Pericardium fibroblast (primary cell): ENCODE data around the gene RPL13A. TPM values are rescaled to one million over a fixed set of nuclear protein-coding genes. Genes with fewer than 3 reads are reported as not detected.

Experiments used
- total RNA-seq: library from RNA; depleted of rRNA; stranded (reverse); fragments of >200 nt; gene quantifications from 2 replicates; pipeline ENCODE4 v1.2.3, GENCODE V29; 2015

The RPL13A gene
- 4,979 and 5,980 TPM in 2 replicates for total RNA-seq

GRCh38 chr19:49487277-49488045 is at the start of gene RPL13A:
TSS of gene RPL13A (plus strand) at chr19:49487608. CDS start at chr19:49487630, 22 bp downstream.

DNA sequence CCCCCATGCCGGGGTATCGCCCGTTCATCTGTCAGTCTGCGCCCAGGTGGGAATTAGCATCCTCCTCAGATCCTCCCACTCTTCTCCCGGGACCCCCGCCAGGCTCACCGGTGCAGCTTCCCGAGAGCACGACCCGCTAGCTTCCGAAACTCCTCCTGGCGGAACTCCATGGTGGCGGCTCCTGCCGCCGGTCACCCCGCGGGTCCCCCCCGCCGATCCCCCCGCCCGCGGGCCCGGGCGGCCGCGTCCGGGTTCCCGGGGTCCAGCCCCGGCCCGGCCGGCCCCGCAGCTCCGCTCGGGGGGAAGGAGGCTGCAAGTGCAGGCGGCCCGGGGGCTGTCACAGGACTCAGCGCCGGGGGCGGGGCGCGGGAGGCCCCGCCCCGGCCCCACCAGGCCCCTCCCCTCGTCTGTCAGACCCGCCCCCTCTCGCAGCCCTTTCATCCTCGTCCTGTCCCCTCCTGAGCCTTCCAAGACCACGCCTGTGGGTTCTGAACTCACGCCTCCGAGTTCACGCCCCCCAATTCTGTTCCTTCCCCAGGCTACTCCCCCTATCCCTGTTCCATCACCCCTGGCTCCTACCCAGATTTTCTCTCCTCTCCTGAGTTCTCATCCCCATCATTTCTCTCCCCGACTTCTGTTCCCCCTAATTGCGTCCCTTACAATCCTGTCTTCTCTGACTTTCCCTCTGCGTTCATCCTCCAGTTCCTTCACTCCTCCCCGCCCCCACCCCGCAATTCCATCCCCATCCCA is 46.0 kb upstream of the RPL13A start, which contains the start of gene SLC17A7:
TSS of gene SLC17A7 (minus strand) at position 318 of the 750 bp plus-strand sequence. CDS start at position 170, 148 bp downstream.

DNA sequence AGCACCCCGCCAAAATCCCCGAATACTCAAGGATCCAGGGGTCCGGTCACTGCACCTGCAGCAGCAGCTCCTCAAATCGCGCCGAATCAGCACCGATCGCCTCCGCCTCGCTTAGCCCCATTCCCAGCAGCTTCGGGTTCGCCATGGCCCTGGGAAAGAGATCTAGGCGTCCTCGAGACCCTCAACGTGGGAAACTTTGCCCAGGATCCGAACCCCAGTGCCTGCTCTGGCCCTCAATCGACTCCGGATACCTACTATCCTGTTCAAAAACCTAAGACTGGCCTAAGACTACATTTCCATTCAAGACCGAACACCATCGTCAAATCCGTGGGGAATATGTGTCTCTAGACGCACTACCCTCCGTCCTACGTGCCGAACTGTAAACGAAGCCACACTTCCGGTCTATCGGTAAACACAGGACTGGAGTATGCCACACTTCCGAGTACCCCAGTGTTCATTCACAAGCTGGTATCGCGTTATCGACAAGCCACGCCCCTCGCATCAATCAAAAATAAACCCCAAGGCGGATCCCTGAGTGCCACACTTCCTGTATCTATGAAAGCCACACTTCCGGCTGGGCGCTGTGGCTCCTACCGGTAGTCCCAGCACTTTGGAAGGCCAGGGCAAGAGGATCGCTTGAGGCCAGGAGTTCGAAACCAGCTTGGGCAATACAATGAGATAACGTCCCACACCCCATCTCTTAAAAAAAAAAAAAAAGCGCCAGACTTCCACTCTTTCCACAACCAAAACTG is 35.8 kb upstream of the RPL13A start, which contains the start of gene PIH1D1:
TSS of gene PIH1D1 (minus strand) at position 385 of the 752 bp plus-strand sequence. CDS start at position 145, 240 bp downstream.

DNA sequence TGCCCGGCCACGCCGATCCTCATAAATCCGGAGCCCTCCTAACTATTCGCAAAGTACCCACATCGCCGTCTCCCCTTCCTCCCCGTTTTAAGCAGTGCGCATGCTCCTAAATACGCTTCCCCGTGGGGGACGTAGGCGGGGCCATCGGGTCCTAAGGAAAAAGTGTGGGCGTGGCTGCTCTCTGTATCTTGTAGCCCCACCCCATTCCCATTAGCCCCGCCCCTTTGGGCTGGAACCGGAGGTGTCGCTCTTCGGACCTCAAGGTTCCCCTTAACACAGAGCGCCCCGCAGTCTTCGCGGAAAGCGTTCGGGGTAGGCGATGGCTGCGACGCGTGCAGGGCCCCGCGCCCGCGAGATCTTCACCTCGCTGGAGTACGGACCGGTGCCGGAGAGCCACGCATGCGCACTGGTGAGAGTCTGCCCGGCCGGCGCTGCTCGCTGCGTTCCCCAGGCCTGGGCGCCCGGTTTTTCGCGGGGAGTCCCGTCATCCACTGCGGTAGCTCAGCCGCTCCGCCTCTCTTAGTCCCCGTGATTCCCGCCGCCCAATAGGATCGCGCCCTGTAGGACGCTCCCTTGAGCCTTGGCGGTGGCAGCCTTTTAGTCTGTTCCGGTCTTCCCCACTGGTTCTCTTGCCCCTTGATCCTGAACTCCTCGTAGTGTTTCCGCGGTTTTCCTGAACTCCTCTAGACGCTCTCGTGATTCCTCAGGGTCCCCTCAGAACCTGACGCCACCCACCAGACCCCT is 34.2 kb upstream of the RPL13A start, which contains the start of gene ALDH16A1:
TSS of gene ALDH16A1 (plus strand) at position 213 of the 744 bp plus-strand sequence. CDS start at position 320, 107 bp downstream.

DNA sequence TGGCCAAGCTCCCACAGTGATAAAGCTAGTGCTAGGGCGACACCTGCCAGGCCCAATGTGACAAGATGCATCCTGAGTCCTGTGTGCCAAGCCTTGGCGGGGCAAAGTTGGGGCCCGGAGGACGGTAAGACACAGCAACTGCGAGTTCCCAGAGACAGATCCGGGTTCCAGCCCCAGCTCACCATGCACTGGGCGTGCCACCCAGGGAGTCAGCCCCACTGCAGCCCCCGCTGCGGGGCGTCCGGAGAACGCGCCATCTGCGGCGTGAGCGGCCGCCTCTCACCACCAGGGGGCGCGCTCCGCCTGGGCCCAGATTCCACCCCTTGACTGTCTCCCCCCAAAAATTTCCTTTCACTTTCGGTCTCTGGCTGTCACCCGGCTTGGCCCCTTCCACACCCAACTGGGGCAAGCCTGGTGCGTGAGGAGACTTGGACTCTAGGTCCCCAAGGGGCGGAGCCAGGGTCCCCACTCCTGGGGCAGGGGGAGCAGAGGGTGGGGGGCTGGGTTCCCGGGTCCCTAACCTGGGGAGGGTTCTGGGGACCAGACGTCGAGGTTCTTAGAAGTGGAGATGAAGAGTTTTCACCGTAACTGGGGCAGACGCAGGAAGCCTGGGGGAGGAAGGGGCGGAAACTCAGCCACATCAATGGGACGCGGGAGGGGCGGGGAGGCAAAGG is 13.4 kb upstream of the RPL13A start, which contains the start of gene FLT3LG:
TSS of gene FLT3LG (plus strand) at position 348 of the 674 bp plus-strand sequence. CDS start 425 bp downstream, outside the sequence.

Other genes starting within 250 kb of the RPL13A start
- gene SLC6A16, start 162.4 kb upstream of the RPL13A start, total RNA-seq: 0.51 TPM in 1 of 2 replicates, not detected in the other
- not detected in 2 replicates for gene CD37, start 152.2 kb upstream of the RPL13A start, total RNA-seq
- 33.3 and 35.7 TPM in 2 replicates for gene TEAD2, start 125.2 kb upstream of the RPL13A start, total RNA-seq
- 0.70 TPM in 1 of 2 replicates, not detected in the other for gene DKKL1, start 123.7 kb upstream of the RPL13A start, total RNA-seq
- not detected in 2 replicates for gene KASH5, start 99.4 kb upstream of the RPL13A start, total RNA-seq
- not detected in 2 replicates for gene PTH2, start 64.2 kb upstream of the RPL13A start, total RNA-seq
- not detected in 2 replicates for gene GFY, start 62.2 kb upstream of the RPL13A start, total RNA-seq
- gene SLC17A7, start 46.1 kb upstream of the RPL13A start, total RNA-seq: not detected in 2 replicates
- 52.9 and 75.9 TPM in 2 replicates for gene PIH1D1, start 35.8 kb upstream of the RPL13A start, total RNA-seq
- 25.3 and 36.2 TPM in 2 replicates for gene ALDH16A1, start 34.4 kb upstream of the RPL13A start, total RNA-seq
- 2.6 and 3.3 TPM in 2 replicates for gene FLT3LG, start 13.4 kb upstream of the RPL13A start, total RNA-seq
- gene RPS11, start 8.8 kb downstream of the RPL13A start, total RNA-seq: 4,757 and 6,131 TPM in 2 replicates
- gene FCGRT, start 25.1 kb downstream of the RPL13A start, total RNA-seq: 117 and 185 TPM in 2 replicates
- gene RCN3, start 40.4 kb downstream of the RPL13A start, total RNA-seq: 161 and 237 TPM in 2 replicates
- 63.1 and 64.5 TPM in 2 replicates for gene NOSIP, start 92.9 kb downstream of the RPL13A start, total RNA-seq
- gene PRRG2, start 93.7 kb downstream of the RPL13A start, total RNA-seq: 0.09 TPM in 1 of 2 replicates, not detected in the other
- gene PRR12, start 103.6 kb downstream of the RPL13A start, total RNA-seq: 6.9 and 8.0 TPM in 2 replicates
- gene RRAS, start 152.5 kb downstream of the RPL13A start, total RNA-seq: 93.1 and 141 TPM in 2 replicates
- 31.8 and 47.6 TPM in 2 replicates for gene SCAF1, start 154.6 kb downstream of the RPL13A start, total RNA-seq
- 33.0 and 39.3 TPM in 2 replicates for gene IRF3, start 178.2 kb downstream of the RPL13A start, total RNA-seq
- 4.9 and 19.4 TPM in 2 replicates for gene BCL2L12, start 178.3 kb downstream of the RPL13A start, total RNA-seq
- gene PRMT1, start 189.7 kb downstream of the RPL13A start, total RNA-seq: 165 and 173 TPM in 2 replicates
- gene ADM5, start 202.0 kb downstream of the RPL13A start, total RNA-seq: 0.12 and 0.26 TPM in 2 replicates
- gene CPT1C, start 203.5 kb downstream of the RPL13A start, total RNA-seq: 11.0 and 14.8 TPM in 2 replicates